ENCODE measurements around the gene RAB11B. TPM values are rescaled to one million over a fixed set of nuclear protein-coding genes. Genes with fewer than 3 reads are reported as not detected.
"Not testable (repeated sequence)": the region's sequence is repeated elsewhere in the genome, so short reads cannot be mapped to it uniquely, and the experiment has no call there.

RAB11B gene
- total RNA-seq, 1 experiment from 2014 or later = 91.3 TPM

GRCh38 chr19:8352134-8352827 lies 37.9 kb upstream of the RAB11B start:
- no peaks in the 10 kb centered on the region for H3K9me3 ChIP-seq
- H3K4me3 Mint-ChIP-seq (ENCODE audit: unreplicated experiment) = peak overlapping the region; percentile 12
- no peaks in the 10 kb centered on the region for H3K27me3 Mint-ChIP-seq (ENCODE audit: insufficient read depth, unreplicated experiment)
- CTCF ChIA-PET = interaction anchor here (0.6 to 2.6 kb wide), 3 partner anchors 9 to 57 kb away, joined by 4 to 21 read pairs (median 6); partner anchors contain the start of genes KANK3 and RAB11B
- no peaks in the 10 kb centered on the region for H3K36me3 ChIP-seq (ENCODE audit: control insufficient read depth, insufficient read depth, low read length)
- intact Hi-C loops (cut with micrococcal nuclease; ENCODE audit: unreplicated experiment) = no loop called here
- POLR2A ChIA-PET = interaction anchor here (0.9 kb wide), 1 partner anchor 9 kb away, joined by 8 read pairs; no protein-coding TSS in a partner anchor
- H3K27me3 ChIP-seq (replicated peaks; ENCODE audit: control insufficient read depth, insufficient read depth, low read length) = no peaks in the 10 kb centered on the region
- H3K36me3 Mint-ChIP-seq (ENCODE audit: insufficient read depth, unreplicated experiment) = no peaks in the 10 kb centered on the region
- no peak overlapping the region for H3K27ac Mint-ChIP-seq (ENCODE audit: unreplicated experiment)
- peaks cover 13% of the 10 kb centered on the region; the same call in 1 of the 2 replicates for H3K4me1 ChIP-seq
- TF ChIP-seq CTCF (IDR thresholded peaks at IDR 0.05; ENCODE audit: insufficient read depth in 1 of 2, low read depth in 1 of 2, low read length in 1 of 2, severe bottlenecking in 1 of 2, unreplicated experiment in 1 of 2) = no peak
- H3K4me1 Mint-ChIP-seq (ENCODE audit: low read depth, unreplicated experiment) = no peaks in the 10 kb centered on the region
- no peak overlapping the region for H3K4me3 ChIP-seq (ENCODE audit: low read depth, low read length)
- H3K9me3 Mint-ChIP-seq (ENCODE audit: unreplicated experiment) = no peaks in the 10 kb centered on the region
- DNase-seq = no peak
- no TSS peak for BruUV-seq (replicated peaks)

GRCh38 chr19:8352845-8353244 lies 37.3 kb upstream of the RAB11B start:
- H3K9me3 ChIP-seq; H3K4me1 Mint-ChIP-seq (ENCODE audit: low read depth, unreplicated experiment); DNase-seq; H3K4me3 Mint-ChIP-seq (ENCODE audit: unreplicated experiment); H3K27me3 Mint-ChIP-seq (ENCODE audit: insufficient read depth, unreplicated experiment); H3K9me3 Mint-ChIP-seq (ENCODE audit: unreplicated experiment); H3K36me3 ChIP-seq (ENCODE audit: control insufficient read depth, insufficient read depth, low read length); H3K36me3 Mint-ChIP-seq (ENCODE audit: insufficient read depth, unreplicated experiment); BruUV-seq (replicated peaks); H3K27ac Mint-ChIP-seq (ENCODE audit: unreplicated experiment); H3K4me3 ChIP-seq (ENCODE audit: low read depth, low read length); H3K27me3 ChIP-seq (replicated peaks; ENCODE audit: control insufficient read depth, insufficient read depth, low read length); intact Hi-C loops (cut with micrococcal nuclease; ENCODE audit: unreplicated experiment): not testable (repeated sequence)
- ChIA-PET CTCF (interaction anchor here (0.6 to 2.6 kb wide), 4 partner anchors 10 to 57 kb away, joined by 4 to 21 read pairs (median 5); partner anchors contain the start of genes KANK3, NDUFA7, RAB11B and RPS28), POLR2A (interaction anchor here (0.9 kb wide), 1 partner anchor 9 kb away, joined by 8 read pairs; no protein-coding TSS in a partner anchor)
- H3K4me1 ChIP-seq = peaks cover 13% of the 10 kb centered on the region; the same call in 1 of the 2 replicates

GRCh38 chr19:8355631-8356402 lies 34.3 kb upstream of the RAB11B start:
- no TSS peak for BruUV-seq (replicated peaks)
- intact Hi-C loops (cut with micrococcal nuclease; ENCODE audit: unreplicated experiment) = loop anchor here (2.0 kb wide), 1 partner anchor 41 kb away; no protein-coding TSS in a partner anchor

More at GRCh38 chr19:8355631-8356402, 34.3 kb upstream of the RAB11B start:
- H3K27me3 Mint-ChIP-seq (ENCODE audit: insufficient read depth, unreplicated experiment) = no peaks in the 10 kb centered on the region
- H3K36me3 ChIP-seq (ENCODE audit: control insufficient read depth, insufficient read depth, low read length) = no peaks in the 10 kb centered on the region
- TF ChIP-seq CTCF (IDR thresholded peaks at IDR 0.05; ENCODE audit: insufficient read depth in 1 of 2, low read depth in 1 of 2, low read length in 1 of 2, severe bottlenecking in 1 of 2, unreplicated experiment in 1 of 2) = no peak
- H3K4me1 ChIP-seq = peaks cover 13% of the 10 kb centered on the region; the same call in 1 of the 2 replicates
- no peak overlapping the region for H3K27ac Mint-ChIP-seq (ENCODE audit: unreplicated experiment)
- H3K9me3 Mint-ChIP-seq (ENCODE audit: unreplicated experiment) = no peaks in the 10 kb centered on the region
- H3K9me3 ChIP-seq = no peaks in the 10 kb centered on the region
- H3K36me3 Mint-ChIP-seq (ENCODE audit: insufficient read depth, unreplicated experiment) = no peaks in the 10 kb centered on the region
- ChIA-PET POLR2A (no interaction called here), CTCF (interaction anchor here (0.8 kb wide), 1 partner anchor 223 kb away, joined by 4 read pairs; no protein-coding TSS in a partner anchor)
- DNase-seq = no peak
- no peak overlapping the region for H3K4me3 Mint-ChIP-seq (ENCODE audit: unreplicated experiment)
- H3K27me3 ChIP-seq (replicated peaks; ENCODE audit: control insufficient read depth, insufficient read depth, low read length) = no peaks in the 10 kb centered on the region
- H3K4me3 ChIP-seq (ENCODE audit: low read depth, low read length) = no peak overlapping the region
- no peaks in the 10 kb centered on the region for H3K4me1 Mint-ChIP-seq (ENCODE audit: low read depth, unreplicated experiment)
